Fibroblast of lung (primary cell): Measurements from ENCODE around the gene ADGRB3. TPM values are rescaled to one million over a fixed set of nuclear protein-coding genes. Genes with fewer than 3 reads are reported as not detected.
A peak's percentile ranks its signal among the peaks of the same experiment; 100 is the strongest.

Experiments used
- DNase-seq, 2 donors: peaks; one replicate each; pipeline versions ENCODE4 v3.0.0 to v3.0.0-alpha.2; 2010; ENCODE audit warnings: low read depth in 2 of 2
- H2AFZ ChIP-seq: 2 replicates; pipeline ENCODE4 v1.5.1; 2012; ENCODE audit warnings: low read length, control low read depth, inconsistent platforms
- H3K27ac ChIP-seq: 2 replicates; pipeline ENCODE4 v1.5.1; 2011; ENCODE audit warnings: low read length, control low read depth; ENCODE audit not compliant: insufficient read depth
- H3K27me3 ChIP-seq: 2 replicates; pipeline ENCODE4 v1.5.1; 2011; ENCODE audit warnings: mild to moderate bottlenecking, low read length; ENCODE audit not compliant: control insufficient read depth, insufficient read depth
- H3K36me3 ChIP-seq: 2 replicates; pipeline ENCODE4 v1.5.1; 2011; ENCODE audit warnings: low read length; ENCODE audit not compliant: control insufficient read depth, insufficient read depth
- H3K4me1 ChIP-seq: 2 replicates; pipeline ENCODE4 v1.5.1; 2011; ENCODE audit warnings: low read length; ENCODE audit not compliant: control insufficient read depth, insufficient read depth; ENCODE audit errors: extremely low read depth
- H3K4me2 ChIP-seq: 2 replicates; pipeline ENCODE4 v1.5.1; 2011; ENCODE audit warnings: low read length, control low read depth; ENCODE audit not compliant: insufficient read depth; ENCODE audit errors: extremely low read depth
- H3K4me3 ChIP-seq, 4 experiments: fragments of 200-600 bp in 1 of 4; sonication (generic) in 1 of 4; replicated peaks in 1 of 4; 2 replicates each; pipeline ENCODE4 v1.5.1; 2011 to 2016; ENCODE audit warnings: low read length in 4 of 4, low read depth in 3 of 4, mild to moderate bottlenecking in 3 of 4, control low read depth in 2 of 4, inconsistent platforms in 1 of 4, mixed read lengths in 1 of 4; ENCODE audit not compliant: insufficient read depth in 1 of 4; ENCODE audit errors: control extremely low read depth in 1 of 4
- H3K79me2 ChIP-seq: 2 replicates; pipeline ENCODE4 v1.5.1; 2012; ENCODE audit warnings: mild to moderate bottlenecking, low read length, inconsistent platforms; ENCODE audit not compliant: control insufficient read depth, insufficient read depth
- H3K9ac ChIP-seq: 2 replicates; pipeline ENCODE4 v1.5.1; 2011; ENCODE audit warnings: mild to moderate bottlenecking, low read length, control low read depth; ENCODE audit not compliant: insufficient read depth
- H3K9me3 ChIP-seq: 2 replicates; pipeline ENCODE4 v1.5.1; 2012; ENCODE audit warnings: low read depth, low read length; ENCODE audit not compliant: control insufficient read depth, insufficient read depth
- H4K20me1 ChIP-seq: 2 replicates; pipeline ENCODE4 v1.5.1; 2011; ENCODE audit warnings: low read length; ENCODE audit not compliant: control insufficient read depth, insufficient read depth; ENCODE audit errors: extremely low read depth
- EZH2 ChIP-seq: IDR thresholded peaks from 2 replicates; pipeline ENCODE4 v1.5.1; 2012; ENCODE audit warnings: low read length, control low read depth, mild to moderate bottlenecking; ENCODE audit errors: missing control alignments
- polyA plus RNA-seq, 2 donors: library from polyadenylated mRNA; depleted of rRNA in 1 of 2; stranded (reverse) in 1 of 2; unstranded in 1 of 2; fragments of >200 nt; gene quantifications; 2 replicates each; pipeline ENCODE4 v1.2.1, GENCODE V29; 2011 to 2012; ENCODE audit warnings: missing spikeins in 1 of 2
- total RNA-seq: library from RNA; depleted of rRNA; stranded (reverse); fragments of >200 nt; gene quantifications from 2 replicates; pipeline ENCODE4 v1.2.1, GENCODE V29; 2014
- TF ChIP-seq, protein P1 (sequence below), 2 donors: IDR thresholded peaks in 1 of 2; conservative IDR thresholded peaks in 1 of 2; 1 replicate in 1 of 2; 2 replicates in 1 of 2; pipeline ENCODE4 v1.5.1; 2011 to 2012; ENCODE audit warnings: low read length in 2 of 2, control low read depth in 1 of 2, inconsistent platforms in 1 of 2, low read depth in 1 of 2, mild to moderate bottlenecking in 1 of 2

The ADGRB3 gene
- total and polyA plus RNA-seq, 2 donors (not counting 1 experiment from before 2014, with no cell fraction given) = 0.33 TPM; not detected in 1

DNA sequence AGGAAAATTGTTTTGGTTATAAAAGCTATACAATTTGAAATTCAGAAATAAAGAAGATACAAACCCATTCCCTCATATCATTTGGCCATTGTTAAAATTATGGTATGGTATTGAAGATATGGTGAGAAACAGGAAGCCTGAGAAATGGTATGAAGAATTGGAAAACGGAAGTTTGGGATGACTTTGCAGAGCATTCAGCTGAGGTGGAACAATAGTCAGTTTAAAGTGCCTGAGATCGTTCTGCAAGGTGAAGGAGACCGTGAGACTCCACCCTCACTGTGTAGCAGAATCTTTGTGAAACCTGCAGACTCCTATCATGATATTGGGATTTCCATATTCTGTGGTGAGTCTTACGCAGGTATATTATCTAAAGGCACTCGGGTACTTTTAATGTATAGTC is 97.3 kb downstream of the ADGRB3 start:
- Histone ChIP-seq H3K4me1 (no peaks in the 10 kb centered on the region), H3K27me3 (no peaks in the 10 kb centered on the region), H3K27ac (no peak overlapping the region), H3K36me3 (no peaks in the 10 kb centered on the region), H2AFZ (no peak overlapping the region), H3K9me3 (no peaks in the 10 kb centered on the region), H3K79me2 (no peaks in the 10 kb centered on the region), H3K4me3 (no peak overlapping the region), H3K9ac (no peak overlapping the region), H4K20me1 (no peaks in the 10 kb centered on the region), H3K4me2 (no peak overlapping the region)
- no peak for DNase-seq
- TF ChIP-seq, protein P1, sequence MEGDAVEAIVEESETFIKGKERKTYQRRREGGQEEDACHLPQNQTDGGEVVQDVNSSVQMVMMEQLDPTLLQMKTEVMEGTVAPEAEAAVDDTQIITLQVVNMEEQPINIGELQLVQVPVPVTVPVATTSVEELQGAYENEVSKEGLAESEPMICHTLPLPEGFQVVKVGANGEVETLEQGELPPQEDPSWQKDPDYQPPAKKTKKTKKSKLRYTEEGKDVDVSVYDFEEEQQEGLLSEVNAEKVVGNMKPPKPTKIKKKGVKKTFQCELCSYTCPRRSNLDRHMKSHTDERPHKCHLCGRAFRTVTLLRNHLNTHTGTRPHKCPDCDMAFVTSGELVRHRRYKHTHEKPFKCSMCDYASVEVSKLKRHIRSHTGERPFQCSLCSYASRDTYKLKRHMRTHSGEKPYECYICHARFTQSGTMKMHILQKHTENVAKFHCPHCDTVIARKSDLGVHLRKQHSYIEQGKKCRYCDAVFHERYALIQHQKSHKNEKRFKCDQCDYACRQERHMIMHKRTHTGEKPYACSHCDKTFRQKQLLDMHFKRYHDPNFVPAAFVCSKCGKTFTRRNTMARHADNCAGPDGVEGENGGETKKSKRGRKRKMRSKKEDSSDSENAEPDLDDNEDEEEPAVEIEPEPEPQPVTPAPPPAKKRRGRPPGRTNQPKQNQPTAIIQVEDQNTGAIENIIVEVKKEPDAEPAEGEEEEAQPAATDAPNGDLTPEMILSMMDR (conservative IDR thresholded peaks at IDR 0.05 in 1 of 2, IDR thresholded peaks at IDR 0.05 in 1 of 2; ENCODE audit: low read depth in 1 of 2, low read length in 2 of 2) = no peak
- no peak for TF ChIP-seq EZH2

DNA sequence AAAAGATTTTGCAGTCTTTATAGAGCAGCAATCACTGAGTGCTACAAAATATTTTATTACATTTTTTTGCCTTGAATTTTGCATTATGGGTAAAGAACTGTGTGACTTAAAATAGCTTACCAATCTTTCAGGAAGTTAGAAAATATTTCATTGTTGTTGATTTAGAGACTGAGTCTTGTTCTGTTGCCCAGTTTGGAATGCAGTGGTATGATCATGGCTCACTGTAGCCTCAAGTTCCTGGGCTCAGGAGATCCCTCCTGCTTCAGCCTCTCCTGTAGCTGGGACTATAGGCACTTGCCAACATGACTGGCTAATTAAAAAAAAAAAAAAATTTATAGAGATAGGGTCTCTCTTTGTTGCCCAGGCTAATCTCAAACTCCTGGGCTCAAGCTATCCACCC is 100.8 kb downstream of the ADGRB3 start:
- no peak overlapping the region for H3K4me3 ChIP-seq
- no peaks in the 10 kb centered on the region for H3K79me2 ChIP-seq
- H2AFZ ChIP-seq = no peak overlapping the region
- no peak overlapping the region for H3K9ac ChIP-seq
- DNase-seq = peak in 1 of 2 donors; percentile 6
- H3K4me1 ChIP-seq = no peaks in the 10 kb centered on the region
- TF ChIP-seq, protein P1 (conservative IDR thresholded peaks at IDR 0.05 in 1 of 2, IDR thresholded peaks at IDR 0.05 in 1 of 2; ENCODE audit: low read depth in 1 of 2, low read length in 2 of 2) = no peak
- TF ChIP-seq EZH2 = no peak
- no peaks in the 10 kb centered on the region for H3K36me3 ChIP-seq
- no peaks in the 10 kb centered on the region for H3K27me3 ChIP-seq
- H3K9me3 ChIP-seq = no peaks in the 10 kb centered on the region
- H4K20me1 ChIP-seq = no peaks in the 10 kb centered on the region
- H3K27ac ChIP-seq = no peak overlapping the region
- H3K4me2 ChIP-seq = no peak overlapping the region

DNA sequence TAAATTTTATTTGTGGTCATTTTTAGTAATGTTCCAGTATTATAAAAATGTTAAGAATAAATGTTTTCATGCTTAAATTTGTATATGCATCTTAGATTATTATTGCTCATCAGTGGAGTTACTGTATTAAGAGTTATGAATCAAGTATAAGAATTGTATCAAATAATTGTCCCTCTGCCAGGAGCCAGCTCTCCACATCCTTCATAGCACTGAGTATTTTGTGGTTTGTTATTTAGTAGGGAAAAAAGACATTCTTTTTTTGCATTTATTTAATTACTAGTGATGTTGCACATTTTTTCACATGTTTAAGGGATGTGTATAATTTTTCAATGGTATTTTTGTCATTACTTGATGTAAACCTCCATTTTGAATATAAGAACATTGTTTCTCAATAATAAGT is 102.0 kb downstream of the ADGRB3 start:
- Histone ChIP-seq H3K4me2 (no peak overlapping the region), H3K36me3 (no peaks in the 10 kb centered on the region), H2AFZ (no peak overlapping the region), H3K27me3 (no peaks in the 10 kb centered on the region), H3K9ac (no peak overlapping the region), H3K9me3 (no peaks in the 10 kb centered on the region), H3K4me3 (no peak overlapping the region), H4K20me1 (no peaks in the 10 kb centered on the region), H3K27ac (no peak overlapping the region), H3K4me1 (no peaks in the 10 kb centered on the region), H3K79me2 (no peaks in the 10 kb centered on the region)
- TF ChIP-seq, protein P1 (conservative IDR thresholded peaks at IDR 0.05 in 1 of 2, IDR thresholded peaks at IDR 0.05 in 1 of 2; ENCODE audit: low read depth in 1 of 2, low read length in 2 of 2) = no peak
- no peak for TF ChIP-seq EZH2
- no peak for DNase-seq
